Measurements from ENCODE around the gene COL6A2.
A peak's percentile ranks its signal among the peaks of the same experiment; 100 is the strongest.
"Not testable (repeated sequence)": the region's sequence is repeated elsewhere in the genome, so short reads cannot be mapped to it uniquely, and the experiment has no call there.

COL6A2 gene

DNA sequence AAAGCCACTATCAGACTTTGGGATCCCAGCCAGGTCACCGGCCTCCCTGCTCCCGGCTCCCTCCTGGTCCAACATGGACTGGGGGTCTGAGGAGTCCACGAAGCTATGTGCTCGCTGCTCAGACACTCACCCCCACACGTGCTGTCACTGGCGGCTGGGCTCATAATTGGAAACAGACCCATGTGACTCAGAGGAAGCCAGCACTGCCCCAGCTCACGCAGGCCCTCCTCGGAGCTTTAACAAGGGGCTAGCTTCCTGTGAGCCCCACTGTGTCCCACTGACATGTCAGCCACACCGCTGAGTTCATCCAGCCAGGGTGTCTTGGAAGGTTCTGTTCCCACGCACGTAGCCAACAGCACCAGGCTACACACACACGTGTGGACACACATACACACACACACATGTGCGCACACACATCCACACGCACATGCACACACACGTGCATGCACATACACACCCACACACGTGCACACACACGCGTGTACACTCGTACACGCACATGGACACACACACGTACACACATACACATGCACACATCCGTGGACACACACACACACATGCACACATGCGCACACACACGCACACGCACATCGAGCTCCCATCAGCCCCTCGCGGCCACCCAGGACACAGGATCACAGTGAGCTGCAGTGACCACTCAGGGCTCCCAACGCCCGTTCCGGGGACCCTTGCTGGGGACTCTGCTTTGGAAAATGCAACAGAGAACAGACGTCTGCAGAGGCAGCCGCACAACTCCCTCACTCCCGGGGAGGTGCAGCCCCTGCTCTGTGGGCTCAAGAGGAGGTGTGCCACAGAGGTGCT, 18.4 kb upstream of the COL6A2 start:
- DNase-seq (ENCODE audit: low spot score), result peak; percentile 67

GRCh38 chr21:46080171-46081021, 17.5 kb upstream of the COL6A2 start:
- DNase-seq (ENCODE audit: low spot score), result no peak

GRCh38 chr21:46081022-46081861, 16.7 kb upstream of the COL6A2 start:
- no peak for DNase-seq (ENCODE audit: low spot score)

DNA sequence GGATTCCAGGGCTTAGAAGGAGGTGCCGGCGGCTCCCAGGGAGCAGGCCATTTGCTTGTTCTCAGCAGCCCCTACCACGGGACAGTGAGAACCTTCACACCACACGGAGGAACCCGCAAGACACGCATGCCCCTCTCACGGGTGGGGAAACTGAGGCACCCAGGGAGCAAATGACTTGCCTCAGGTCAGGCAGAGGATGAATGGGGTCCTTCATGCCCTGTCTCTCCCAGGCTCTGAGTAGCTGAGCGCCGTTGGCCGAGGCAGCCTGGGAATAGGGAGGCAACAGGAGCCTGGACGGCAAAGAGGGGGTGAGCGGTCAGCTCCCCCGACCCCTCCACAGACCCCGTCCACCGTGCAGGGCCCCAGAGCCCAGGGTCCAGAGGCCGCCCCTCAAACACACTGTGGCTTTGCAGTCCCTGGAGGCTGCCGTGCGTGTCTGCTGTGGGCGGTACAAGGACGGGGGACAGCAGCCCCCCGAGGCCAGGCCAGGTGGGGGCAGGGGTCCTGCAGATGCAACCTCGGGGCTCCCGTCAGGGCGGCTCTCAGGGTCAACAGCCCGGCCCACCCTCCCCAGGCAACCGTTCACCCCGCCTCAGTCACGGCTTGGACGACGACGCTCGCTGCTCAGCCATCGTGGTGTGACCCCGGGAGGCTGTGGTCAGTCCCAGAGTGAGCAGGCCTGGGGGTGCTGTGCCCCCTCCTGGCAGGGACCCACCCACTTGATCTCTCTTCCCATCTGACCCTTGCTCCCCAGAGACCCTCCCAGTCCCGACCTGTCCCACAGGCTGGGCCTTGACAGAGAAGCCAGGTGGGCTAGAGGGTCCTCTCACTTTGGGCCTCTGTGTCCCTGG, 15.8 kb upstream of the COL6A2 start:
- DNase-seq (ENCODE audit: low spot score), result no peak

DNA sequence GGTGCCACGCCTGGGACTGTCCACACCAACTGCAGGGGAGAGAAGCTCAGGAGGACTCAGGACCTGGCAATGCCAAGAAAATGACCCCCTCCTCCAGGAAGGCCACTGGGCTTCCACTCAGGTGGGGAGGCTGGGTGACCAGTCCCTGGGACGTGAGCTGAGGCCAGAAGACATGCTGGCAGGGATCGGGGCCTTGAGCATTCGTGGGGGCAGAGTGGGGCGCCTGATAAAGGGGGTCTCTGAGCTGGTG, 15.3 kb upstream of the COL6A2 start:
- no peak for DNase-seq (ENCODE audit: low spot score)

GRCh38 chr21:46082963-46083790, 14.7 kb upstream of the COL6A2 start:
- no peak for DNase-seq (ENCODE audit: low spot score)

GRCh38 chr21:46083791-46084561, 13.9 kb upstream of the COL6A2 start:
- DNase-seq (ENCODE audit: low spot score), result no peak

DNA sequence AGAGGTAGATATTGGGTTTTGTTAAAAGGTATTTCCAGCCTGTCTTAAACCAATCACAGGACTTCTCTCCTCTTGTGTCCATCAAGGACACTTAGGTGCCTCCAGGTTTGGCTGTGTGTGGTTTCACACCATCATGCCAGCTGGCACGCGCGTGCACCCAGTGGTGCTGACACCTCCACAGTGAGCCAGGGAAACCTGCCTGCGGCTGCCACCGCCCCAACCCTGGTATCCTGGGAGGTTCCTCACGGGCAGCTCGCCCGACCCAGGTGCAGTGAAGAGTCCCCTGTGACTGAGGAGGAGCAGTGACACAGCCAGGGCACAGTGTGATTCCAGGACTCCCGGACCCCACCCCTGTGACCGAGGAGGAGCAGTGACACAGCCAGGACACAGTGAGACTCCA, 13.2 kb upstream of the COL6A2 start:
- no peak for DNase-seq (ENCODE audit: low spot score)

DNA sequence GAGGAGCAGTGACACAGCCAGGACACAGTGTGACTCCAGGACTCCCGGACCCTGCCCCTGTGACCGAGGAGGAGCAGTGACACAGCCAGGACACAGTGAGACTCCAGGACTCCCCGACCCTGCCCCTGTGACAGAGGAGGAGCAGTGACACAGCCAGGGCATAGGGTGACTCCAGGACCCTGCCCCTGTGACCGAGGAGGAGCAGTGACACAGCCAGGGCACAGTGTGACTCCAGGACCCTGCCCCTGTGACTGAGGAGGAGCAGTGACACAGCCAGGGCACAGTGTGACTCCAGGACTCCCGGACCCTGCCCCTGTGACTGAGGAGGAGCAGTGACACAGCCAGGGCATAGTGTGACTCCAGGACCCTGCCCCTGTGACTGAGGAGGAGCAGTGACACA, 12.7 kb upstream of the COL6A2 start:
- DNase-seq (ENCODE audit: low spot score), result not testable (repeated sequence)

DNA sequence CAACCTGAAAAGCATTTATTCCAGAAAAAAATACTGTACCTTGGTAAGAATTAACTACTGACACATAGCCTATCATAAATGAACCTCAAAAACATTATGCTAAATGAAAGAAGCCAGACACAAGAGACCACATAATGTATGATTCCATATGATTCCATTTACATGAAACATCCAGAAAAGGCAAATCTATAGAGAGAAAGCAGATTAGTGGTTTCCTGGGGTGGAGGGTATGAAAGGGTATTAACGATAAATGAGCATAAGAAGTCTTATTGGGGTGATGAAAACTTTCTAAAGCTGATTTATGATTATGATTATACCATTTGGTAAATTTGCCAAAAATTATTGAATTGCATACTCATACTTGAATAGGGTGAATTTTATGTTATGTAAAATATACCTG, 10.3 kb upstream of the COL6A2 start:
- no peak for DNase-seq (ENCODE audit: low spot score)

GRCh38 chr21:46088189-46088588, 9.7 kb upstream of the COL6A2 start:
- DNase-seq (ENCODE audit: low spot score), result no peak

DNA sequence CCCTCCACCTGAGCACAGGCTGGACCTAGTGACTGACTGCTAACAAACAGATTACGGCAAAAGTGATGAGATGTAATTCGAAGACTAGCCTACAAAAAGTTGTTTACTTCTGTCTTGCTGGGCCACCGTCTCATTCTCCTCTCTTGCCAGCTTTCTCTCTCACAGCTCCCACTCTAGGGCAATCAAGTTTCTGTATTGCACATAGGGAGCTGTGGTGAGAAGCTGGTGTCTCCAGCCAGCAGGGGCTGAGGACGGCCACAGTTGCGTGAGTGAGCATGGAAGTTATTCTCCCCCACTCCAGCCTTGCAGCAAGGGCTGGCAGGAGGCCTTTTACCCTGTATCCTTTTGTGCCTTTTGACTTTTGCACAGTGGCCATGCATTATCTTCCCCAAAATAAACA, 8.6 kb upstream of the COL6A2 start:
- no peak for DNase-seq (ENCODE audit: low spot score)

- DNase-seq (ENCODE audit: low spot score), result no peak
These were observed 6.8 kb upstream of the COL6A2 start for GRCh38 chr21:46091118-46091517.

GRCh38 chr21:46091631-46092025, 6.3 kb upstream of the COL6A2 start:
- DNase-seq (ENCODE audit: low spot score), result no peak

- no peak for DNase-seq (ENCODE audit: low spot score)
These were observed 5.7 kb upstream of the COL6A2 start for GRCh38 chr21:46092026-46092764.

GRCh38 chr21:46092811-46093667, 4.9 kb upstream of the COL6A2 start:
- DNase-seq (ENCODE audit: low spot score), result no peak

DNA sequence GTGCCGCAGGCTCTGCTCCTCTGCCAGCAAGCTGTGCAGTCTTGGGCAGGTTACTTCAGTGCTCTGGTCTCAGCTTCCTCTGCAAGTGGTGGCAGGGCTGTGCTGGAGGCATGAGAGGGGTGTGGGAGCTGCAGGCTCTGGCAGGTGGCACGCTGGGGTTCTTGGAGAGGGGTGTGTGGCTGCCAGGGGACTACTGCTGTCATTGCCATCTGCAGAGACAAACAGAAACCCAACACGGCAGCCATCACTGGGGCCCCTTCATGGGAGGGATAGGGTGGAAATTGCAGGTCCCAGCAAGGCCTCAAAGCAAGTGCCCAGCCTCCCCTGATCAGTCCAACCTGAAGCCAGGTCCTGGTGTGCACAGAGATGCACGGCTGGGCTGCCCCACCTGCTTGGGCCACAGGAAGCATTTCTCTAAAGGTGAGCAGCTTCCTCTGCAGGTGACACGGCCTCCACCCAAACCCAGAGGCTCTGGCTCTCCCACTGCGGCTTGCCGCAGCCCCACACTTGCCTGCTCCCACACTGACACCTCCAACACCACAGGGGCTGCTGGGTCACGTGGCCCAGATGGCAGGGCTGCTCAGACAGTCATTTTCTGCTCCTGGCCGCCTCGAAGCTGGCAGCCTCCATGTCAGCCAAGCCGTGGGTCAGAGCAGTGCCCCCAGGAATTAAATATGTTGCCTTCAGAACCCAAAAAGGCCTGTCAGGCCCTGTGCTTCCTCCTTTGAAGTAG, 4.1 kb upstream of the COL6A2 start:
- no peak for DNase-seq (ENCODE audit: low spot score)

All from kidney capillary endothelial cell (primary cell).